Fibroblast of villous mesenchyme (primary cell): Measurements from ENCODE around the gene CCDC57. TPM values are rescaled to one million over a fixed set of nuclear protein-coding genes. Genes with fewer than 3 reads are reported as not detected.
"Not testable (repeated sequence)": the region's sequence is repeated elsewhere in the genome, so short reads cannot be mapped to it uniquely, and the experiment has no call there.

Source experiments
- DNase-seq: peaks from one replicate; pipeline ENCODE4 v3.0.0-alpha.2; 2010; ENCODE audit warnings: low read depth
- H3K4me3 ChIP-seq: 2 replicates; pipeline ENCODE4 v1.5.1; 2011; ENCODE audit warnings: low read depth, mild to moderate bottlenecking, low read length
- total RNA-seq: library from RNA; depleted of rRNA; stranded (reverse); fragments of >200 nt; gene quantifications from 2 replicates; pipeline ENCODE4 v1.2.3, GENCODE V29; 2012
- TF ChIP-seq, protein P1 (sequence below): IDR thresholded peaks from 2 replicates; pipeline ENCODE4 v1.5.1; 2012; ENCODE audit warnings: low read depth, mild to moderate bottlenecking, low read length; ENCODE audit not compliant: insufficient read depth

Gene CCDC57
- total RNA-seq, 1 donor = 19.9 TPM

DNA sequence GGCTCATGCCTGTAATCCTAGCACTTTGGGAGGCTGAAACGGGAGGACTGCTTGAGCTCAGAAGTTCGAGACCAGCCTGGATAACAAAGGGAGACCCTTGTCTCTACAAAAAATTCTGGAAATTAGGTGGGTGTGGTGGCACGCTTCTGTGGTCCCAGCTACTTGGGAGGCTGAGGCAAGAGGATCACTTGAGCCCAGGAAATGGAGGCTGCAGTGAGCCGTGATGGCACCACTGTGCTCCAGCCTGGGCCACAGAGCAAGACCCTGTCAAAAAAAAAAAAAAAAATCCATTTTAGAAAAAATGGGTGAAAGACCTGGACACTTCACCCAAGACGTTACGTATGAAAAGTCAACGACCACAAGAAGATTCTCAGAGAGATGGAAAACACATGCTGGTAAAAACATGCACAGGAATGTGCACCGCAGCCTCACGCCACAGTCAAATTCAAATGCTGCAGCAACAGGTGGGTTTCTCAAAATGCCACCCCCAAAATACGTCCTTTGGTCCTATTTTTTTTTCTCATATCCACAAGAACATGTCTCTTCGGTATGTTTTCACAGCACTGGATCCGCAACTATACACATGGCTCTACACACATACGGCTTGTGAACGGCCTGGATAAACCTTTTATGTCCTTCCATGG is 43.7 kb upstream of the CCDC57 start:
- DNase-seq = no peak
- no peak overlapping the region for H3K4me3 ChIP-seq
- TF ChIP-seq, protein P1, sequence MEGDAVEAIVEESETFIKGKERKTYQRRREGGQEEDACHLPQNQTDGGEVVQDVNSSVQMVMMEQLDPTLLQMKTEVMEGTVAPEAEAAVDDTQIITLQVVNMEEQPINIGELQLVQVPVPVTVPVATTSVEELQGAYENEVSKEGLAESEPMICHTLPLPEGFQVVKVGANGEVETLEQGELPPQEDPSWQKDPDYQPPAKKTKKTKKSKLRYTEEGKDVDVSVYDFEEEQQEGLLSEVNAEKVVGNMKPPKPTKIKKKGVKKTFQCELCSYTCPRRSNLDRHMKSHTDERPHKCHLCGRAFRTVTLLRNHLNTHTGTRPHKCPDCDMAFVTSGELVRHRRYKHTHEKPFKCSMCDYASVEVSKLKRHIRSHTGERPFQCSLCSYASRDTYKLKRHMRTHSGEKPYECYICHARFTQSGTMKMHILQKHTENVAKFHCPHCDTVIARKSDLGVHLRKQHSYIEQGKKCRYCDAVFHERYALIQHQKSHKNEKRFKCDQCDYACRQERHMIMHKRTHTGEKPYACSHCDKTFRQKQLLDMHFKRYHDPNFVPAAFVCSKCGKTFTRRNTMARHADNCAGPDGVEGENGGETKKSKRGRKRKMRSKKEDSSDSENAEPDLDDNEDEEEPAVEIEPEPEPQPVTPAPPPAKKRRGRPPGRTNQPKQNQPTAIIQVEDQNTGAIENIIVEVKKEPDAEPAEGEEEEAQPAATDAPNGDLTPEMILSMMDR = no peak

DNA sequence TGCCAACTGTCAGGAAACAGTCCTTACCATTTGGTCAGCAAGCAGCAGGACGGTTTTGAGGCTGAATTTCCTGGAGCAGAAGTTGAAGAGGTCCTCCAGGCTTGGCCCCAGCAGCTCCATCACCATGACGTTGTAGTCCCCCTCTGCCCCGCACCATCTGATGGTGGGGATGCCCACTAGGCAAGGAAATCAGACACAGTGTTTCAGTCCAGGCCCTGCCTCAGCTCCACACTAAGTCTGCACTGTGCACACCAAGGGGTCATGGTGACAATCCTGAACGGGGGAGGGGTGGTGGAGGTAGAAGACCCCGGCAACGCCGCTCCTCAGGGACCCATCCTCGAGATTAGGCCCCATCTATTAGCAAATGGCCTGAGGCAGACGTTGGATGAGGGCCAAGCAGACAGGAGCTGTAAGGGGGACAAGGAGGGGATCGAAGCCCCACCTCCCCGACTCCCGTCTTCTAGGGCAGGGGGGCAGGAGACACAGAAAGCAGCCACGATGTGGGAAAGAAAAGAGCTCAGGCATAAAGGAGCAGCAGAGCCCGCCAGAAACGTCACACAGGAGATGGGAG is 42.8 kb upstream of the CCDC57 start:
- DNase-seq = no peak
- no peak overlapping the region for H3K4me3 ChIP-seq
- TF ChIP-seq, protein P1 = no peak

DNA sequence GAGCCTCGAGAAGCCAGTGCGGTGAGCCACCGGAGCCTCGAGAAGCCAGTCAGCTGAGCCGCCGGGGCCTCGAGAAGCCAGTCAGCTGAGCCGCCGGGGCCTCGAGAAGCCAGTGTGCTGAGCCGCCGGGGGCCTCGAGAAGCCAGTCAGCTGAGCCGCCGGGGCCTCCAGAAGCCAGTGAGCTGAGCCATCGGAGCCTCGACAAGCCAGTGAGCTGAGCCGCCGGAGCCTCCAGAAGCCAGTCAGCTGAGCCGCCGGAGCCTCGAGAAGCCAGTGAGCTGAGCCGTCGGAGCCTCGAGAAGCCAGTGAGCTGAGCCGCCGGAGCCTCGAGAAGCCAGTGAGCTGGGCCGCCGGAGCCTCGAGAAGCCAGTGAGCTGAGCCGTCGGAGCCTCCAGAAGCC is 42.1 kb upstream of the CCDC57 start:
- DNase-seq, H3K4me3 ChIP-seq: not testable (repeated sequence)

DNA sequence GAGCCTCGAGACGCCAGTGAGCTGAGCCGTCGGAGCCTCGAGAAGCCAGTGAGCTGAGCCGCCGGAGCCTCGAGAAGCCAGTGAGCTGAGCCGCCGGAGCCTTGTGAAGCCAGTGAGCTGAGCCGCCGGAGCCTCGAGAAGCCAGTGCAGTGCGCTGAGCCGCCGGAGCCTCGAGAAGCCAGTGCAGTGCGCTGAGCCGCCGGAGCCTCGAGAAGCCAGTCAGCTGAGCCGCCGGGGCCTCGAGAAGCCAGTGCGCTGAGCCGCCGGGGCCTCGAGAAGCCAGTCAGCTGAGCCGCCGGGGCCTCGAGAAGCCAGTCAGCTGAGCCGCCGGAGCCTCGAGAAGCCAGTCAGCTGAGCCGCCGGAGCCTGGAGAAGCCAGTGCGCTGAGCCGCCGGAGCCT is 41.5 kb upstream of the CCDC57 start:
- DNase-seq, H3K4me3 ChIP-seq: not testable (repeated sequence)

DNA sequence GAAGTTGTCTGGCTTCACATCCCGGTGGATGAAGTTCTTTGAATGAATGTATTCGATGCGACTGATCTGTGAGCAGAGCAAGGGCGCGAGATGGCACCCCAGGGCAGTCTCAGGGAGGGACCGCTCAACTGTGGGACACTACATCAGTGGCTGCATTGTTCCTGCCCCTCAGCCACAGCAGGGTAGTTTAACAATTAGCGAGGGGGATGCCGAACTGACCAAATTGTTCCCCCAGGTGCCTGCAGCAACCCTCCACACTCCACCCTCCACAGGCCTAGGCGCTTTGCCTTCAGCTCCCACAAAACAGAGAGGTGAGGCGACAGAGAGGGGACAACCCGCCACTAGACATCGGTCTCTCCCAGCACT is 40.5 kb upstream of the CCDC57 start:
- DNase-seq = no peak
- H3K4me3 ChIP-seq = no peak overlapping the region
- TF ChIP-seq, protein P1 = no peak

DNA sequence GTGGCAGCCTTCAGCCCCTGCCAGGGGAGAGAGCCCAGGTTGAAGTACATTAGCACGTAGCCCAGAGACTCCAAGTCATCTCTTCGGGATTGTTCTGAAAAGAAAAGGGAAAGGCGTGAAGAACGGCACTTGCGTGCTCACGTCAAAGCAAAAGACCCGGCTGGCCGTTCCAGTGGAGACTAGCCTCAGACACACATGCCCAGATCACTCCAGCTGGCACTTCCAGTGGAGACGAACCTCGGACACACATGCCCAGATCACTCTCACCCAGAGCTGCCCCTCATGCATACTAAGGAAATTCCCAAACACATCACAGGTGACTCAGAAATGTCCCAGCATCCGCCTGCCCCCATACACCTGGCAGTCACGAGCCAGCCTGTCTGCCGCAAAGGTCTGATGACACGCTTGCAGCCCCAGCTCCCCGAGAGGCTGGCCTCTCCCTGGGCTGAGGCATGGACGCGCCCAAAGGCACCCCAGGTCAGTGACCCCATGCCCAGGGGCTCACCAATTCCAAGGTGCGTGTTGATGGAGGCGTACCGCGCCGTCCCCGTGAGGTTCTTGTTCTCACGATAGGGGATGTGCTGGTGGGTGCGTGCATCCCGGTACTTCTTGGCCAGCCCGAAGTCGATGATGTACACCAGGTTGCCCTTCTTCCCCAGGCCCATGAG is 40.0 kb upstream of the CCDC57 start:
- no peak for DNase-seq
- TF ChIP-seq, protein P1 = no peak
- H3K4me3 ChIP-seq = no peak overlapping the region

DNA sequence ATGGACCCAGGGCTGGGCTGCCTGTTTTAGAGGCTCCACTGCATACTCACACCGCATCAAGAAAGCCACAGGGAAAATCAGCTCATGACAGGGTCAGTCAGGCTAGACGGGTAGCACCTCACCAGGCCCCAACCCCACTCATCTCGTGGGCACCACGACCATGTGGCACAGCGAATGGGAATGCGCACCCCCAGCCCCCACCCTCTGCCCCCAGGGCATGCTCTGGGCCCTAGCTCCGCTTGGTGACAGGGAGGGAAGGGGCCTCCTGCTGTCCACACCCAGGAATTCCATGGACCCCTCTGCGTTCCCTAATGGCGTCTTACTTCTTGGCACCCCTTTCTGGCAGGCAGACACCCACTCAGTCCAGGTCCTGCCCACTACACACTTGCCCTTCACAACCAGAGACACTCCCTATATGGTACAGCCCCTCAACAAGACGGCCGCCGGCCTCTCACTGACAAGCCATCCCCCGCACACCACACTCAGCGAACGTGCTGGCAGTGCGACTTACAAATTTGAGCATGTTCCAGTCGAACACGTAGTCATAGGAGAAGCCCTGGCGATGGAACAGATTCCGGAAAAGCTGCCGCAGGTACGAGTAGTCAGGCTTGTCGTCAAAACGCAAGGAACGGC is 38.3 kb upstream of the CCDC57 start:
- no peak for DNase-seq
- TF ChIP-seq, protein P1 = no peak
- H3K4me3 ChIP-seq = no peak overlapping the region
